AG09309 (cell line): Measurements from ENCODE around the gene PRIM2.
"Not testable (repeated sequence)": the region's sequence is repeated elsewhere in the genome, so short reads cannot be mapped to it uniquely, and the experiment has no call there.

ENCODE experiments used
- DNase-seq: peaks from one replicate; pipeline ENCODE4 v3.0.0-alpha.2; 2010; ENCODE audit warnings: low read depth
- H3K4me3 ChIP-seq: 2 replicates; pipeline ENCODE4 v1.5.1; 2011; ENCODE audit warnings: mild to moderate bottlenecking, low read depth, low read length, moderate library complexity; ENCODE audit not compliant: control insufficient read depth
- TF ChIP-seq, protein P1 (sequence below): IDR thresholded peaks from 2 replicates; pipeline ENCODE4 v1.5.1; 2011; ENCODE audit warnings: mild to moderate bottlenecking, low read depth, low read length, inconsistent platforms; ENCODE audit not compliant: insufficient read depth, control insufficient read depth; ENCODE audit errors: missing control alignments

The PRIM2 gene, protein sequence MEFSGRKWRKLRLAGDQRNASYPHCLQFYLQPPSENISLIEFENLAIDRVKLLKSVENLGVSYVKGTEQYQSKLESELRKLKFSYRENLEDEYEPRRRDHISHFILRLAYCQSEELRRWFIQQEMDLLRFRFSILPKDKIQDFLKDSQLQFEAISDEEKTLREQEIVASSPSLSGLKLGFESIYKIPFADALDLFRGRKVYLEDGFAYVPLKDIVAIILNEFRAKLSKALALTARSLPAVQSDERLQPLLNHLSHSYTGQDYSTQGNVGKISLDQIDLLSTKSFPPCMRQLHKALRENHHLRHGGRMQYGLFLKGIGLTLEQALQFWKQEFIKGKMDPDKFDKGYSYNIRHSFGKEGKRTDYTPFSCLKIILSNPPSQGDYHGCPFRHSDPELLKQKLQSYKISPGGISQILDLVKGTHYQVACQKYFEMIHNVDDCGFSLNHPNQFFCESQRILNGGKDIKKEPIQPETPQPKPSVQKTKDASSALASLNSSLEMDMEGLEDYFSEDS

DNA sequence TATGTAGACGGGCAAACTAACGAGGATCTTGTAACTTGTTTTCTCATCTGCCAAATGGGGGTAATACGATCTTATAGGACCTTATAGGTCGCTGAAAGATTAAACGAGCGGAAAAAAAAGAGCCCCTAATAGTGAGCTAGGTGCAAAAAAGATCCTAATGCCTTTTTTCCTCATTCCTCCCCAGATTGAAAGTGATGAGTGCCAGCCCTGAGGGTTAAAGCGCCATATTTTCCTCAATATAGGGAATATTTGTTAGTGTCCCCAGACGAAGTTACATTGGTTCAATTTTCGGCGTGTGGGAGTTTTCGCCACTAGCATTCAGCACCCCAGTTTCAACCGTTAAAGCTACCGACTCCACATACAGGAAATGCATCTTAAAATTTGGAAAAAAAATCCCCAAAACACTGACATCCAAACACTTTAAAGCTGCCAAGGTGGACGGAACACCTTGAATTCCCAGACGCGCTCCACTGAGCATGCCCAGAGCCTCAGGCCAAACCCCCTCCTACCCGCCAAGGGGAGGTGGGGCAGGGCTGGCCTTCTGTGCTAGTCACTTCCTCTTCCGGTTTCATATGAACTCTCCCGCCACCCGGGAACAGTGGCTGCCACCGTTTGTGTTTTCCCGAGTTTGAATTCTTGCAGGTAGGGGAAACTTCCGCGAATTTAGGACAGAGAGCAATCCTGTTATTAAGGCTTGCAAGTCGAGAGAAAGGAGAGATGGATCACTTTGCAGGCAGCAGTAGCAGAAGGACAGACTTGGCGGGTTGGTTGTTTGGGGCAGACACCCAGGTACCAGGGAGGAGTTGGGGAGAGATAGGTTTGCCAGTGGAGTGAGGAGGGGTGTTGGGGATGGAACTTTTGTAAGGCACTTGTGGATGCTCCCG lies at the start of gene PRIM2:
PRIM2 (plus strand) TSS at position 571 of the 884 bp plus-strand sequence. CDS start 816 bp downstream, outside the sequence.
- H3K4me3 ChIP-seq, result peak within 1 kb of the TSS; percentile 85
- TF ChIP-seq, protein P1, sequence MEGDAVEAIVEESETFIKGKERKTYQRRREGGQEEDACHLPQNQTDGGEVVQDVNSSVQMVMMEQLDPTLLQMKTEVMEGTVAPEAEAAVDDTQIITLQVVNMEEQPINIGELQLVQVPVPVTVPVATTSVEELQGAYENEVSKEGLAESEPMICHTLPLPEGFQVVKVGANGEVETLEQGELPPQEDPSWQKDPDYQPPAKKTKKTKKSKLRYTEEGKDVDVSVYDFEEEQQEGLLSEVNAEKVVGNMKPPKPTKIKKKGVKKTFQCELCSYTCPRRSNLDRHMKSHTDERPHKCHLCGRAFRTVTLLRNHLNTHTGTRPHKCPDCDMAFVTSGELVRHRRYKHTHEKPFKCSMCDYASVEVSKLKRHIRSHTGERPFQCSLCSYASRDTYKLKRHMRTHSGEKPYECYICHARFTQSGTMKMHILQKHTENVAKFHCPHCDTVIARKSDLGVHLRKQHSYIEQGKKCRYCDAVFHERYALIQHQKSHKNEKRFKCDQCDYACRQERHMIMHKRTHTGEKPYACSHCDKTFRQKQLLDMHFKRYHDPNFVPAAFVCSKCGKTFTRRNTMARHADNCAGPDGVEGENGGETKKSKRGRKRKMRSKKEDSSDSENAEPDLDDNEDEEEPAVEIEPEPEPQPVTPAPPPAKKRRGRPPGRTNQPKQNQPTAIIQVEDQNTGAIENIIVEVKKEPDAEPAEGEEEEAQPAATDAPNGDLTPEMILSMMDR, result no peak

DNA sequence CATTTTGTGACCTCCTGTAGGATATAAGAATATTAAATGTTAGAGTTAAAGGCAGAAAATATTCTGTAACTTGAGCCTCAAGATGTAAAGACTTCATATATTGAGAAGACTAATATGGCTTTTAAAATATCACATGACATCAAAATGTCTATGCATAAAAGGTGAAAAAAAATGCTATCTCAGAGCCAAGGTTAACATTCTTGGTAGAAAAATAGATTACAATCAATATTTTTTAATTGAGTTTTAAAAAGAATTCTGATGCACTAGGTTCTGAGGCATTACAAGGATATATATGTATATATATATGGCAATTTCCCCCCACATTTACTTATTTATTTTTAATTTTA lies 49.2 kb upstream of the PRIM2 start:
- TF ChIP-seq, protein P1, result no peak
- no peak overlapping the region for H3K4me3 ChIP-seq
- no peak for DNase-seq

More for the DNA sequence above, at the start of gene PRIM2:
- DNase-seq, result no peak

DNA sequence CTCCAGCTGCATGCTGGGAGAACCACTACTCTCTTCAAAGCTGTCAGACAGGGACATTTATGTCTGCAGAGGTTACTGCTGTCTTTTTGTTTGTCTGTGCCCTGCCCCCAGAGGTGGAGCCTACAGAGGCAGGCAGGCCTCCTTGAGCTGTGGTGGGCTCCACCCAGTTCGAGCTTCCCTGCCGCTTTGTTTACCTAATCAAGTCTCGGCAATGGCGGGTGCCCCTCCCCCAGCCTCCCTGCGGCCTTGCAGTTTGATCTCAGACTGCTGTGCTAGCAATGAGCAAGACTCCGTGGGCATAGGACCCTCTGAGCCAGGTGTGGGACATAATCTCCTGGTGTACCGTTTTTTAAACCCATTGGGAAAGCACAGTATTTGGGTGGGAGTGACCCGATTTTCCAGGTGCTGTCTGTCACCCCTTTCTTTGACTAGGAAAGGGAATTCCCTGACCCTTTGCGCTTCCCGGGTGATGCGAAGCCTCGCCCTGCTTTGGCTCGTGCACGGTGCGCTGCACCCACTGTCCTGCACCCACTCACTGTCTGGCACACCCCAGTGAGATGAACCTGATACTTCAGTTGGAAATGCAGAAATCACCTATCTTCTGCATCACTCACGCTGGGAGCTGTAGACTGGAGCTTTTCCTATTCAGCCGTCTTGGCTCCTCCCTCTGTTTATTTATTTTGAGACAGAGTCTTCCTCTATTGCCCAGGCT lies 43.2 kb upstream of the PRIM2 start:
- not testable (repeated sequence) for H3K4me3 ChIP-seq, DNase-seq

DNA sequence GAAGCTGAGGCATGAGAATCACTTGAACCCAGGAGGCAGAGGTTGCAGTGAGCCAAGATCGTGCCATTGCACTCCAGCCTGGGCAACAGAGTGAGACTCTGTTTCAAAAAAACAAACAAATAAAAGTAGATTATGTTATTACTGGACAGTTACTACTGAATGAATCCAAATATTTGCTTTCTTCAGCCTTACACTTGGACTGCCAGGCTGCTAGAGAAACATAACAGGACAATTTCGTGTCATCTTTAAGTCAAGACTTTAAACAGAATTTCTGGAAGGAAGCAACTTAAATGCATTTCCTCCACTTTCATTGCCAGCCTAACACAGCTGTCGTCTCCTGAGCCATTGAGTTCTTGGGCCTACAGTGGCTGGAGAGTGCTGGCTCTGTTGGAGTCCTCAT lies 42.0 kb upstream of the PRIM2 start:
- no peak for DNase-seq
- H3K4me3 ChIP-seq, result no peak overlapping the region
- TF ChIP-seq, protein P1, result no peak

DNA sequence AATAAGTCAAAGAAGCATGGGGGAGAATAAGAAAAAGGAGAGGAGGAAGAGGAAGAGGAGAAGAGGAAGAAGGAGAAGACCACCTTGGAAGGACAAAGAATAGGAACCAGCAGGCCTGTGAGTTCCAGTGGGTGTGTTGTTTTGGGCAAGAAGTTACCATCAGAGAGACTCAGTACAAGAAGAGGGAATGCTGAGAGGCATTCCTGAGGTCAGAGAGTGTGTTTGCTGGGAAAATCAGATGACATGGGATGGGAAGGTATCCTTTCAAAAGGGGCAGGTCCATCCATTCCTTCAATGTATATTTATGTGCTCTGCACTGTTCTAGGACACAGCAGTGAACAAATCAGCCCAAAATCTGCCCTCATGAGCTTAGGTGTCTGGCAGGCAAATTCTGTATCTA lies 40.5 kb upstream of the PRIM2 start:
- TF ChIP-seq, protein P1, result no peak
- no peak overlapping the region for H3K4me3 ChIP-seq
- no peak for DNase-seq

DNA sequence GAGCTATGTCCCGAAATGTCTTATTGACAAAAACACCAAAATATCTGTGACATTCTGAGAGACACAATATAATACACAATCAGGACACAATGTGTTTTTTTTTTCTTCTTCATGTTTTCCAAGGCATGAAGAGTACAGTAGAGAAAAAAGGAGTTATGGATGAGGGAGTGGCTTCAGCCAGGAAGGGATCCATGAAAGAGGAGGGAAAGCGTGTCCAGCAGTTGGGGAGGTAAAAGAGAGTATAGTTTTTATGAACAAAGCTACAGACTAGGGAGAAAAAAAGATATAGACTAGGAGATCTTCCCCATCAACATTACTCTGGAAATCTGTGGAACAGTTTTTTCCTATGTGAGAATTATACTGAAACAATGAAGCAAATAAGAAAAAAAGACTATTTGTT lies 38.9 kb upstream of the PRIM2 start:
- TF ChIP-seq, protein P1, result no peak
- H3K4me3 ChIP-seq, result no peak overlapping the region
- DNase-seq, result no peak
